HG02763 (cell line): ENCODE data around the gene LCLAT1.
"Not testable (repeated sequence)": the region's sequence is repeated elsewhere in the genome, so short reads cannot be mapped to it uniquely, and the experiment has no call there.

Source experiments
- ATAC-seq: cut with Tn5 transposase; IDR thresholded peaks from one replicate; pipeline ENCODE4 v1.9.1; 2021; ENCODE audit warnings: mild to moderate bottlenecking, moderate library complexity; ENCODE audit not compliant: unreplicated experiment

LCLAT1 gene

GRCh38 chr2:30582521-30582920 is 135.5 kb downstream of the LCLAT1 start:
- no peak for ATAC-seq

DNA sequence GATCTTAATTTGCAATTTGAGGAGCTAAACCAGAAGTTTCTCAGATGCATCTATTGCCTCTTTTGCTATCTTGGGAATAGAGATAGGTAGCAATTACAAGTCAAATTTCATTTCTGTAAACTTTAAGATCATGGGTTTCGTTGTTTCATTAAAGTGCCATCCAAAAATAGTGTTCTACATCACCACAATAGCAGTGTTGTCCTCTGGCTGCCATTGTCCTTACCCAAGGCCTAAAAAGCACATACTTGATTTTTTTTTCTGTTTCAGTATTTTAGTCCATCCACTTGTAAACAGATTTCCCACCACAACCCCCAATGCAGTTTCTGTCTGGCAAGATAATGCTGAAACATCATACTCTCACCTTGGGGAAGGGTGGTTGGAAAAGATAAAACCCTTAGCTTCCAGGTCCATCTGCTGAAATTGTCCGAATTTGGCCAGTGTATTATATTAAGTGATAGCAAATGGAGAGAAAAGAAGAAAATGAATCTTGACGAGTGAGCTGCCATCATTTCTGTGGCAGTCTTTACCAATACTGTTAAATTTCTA is 136.2 kb downstream of the LCLAT1 start:
- ATAC-seq: no peak

- ATAC-seq: no peak
Measured at GRCh38 chr2:30584116-30584515, 137.1 kb downstream of the LCLAT1 start.

- ATAC-seq: no peak
Measured at GRCh38 chr2:30588994-30589393, 141.9 kb downstream of the LCLAT1 start.

- no peak for ATAC-seq
Measured at GRCh38 chr2:30590407-30590806, 143.4 kb downstream of the LCLAT1 start.

DNA sequence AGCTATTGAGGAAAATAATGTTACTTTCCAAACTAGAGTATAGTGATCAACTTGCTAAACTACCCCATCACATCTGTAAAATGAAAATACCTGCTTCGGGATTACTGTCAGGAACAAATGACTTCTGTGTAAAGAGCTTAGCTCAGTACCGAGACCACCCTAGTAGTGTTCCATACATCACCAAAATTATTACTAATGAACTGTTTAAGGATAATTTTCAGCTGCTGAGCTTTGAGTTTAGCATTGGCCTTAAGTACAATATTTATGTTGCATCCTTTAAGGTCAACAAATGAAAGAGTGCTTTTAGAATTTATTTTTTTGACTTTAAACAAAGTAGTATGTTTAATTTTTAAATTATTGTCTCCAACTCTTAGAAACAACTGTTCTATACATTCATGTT is 144.1 kb downstream of the LCLAT1 start:
- ATAC-seq: no peak

- no peak for ATAC-seq
Measured at GRCh38 chr2:30601375-30601774, 154.3 kb downstream of the LCLAT1 start.

GRCh38 chr2:30605197-30605596 is 158.2 kb downstream of the LCLAT1 start:
- ATAC-seq: no peak

DNA sequence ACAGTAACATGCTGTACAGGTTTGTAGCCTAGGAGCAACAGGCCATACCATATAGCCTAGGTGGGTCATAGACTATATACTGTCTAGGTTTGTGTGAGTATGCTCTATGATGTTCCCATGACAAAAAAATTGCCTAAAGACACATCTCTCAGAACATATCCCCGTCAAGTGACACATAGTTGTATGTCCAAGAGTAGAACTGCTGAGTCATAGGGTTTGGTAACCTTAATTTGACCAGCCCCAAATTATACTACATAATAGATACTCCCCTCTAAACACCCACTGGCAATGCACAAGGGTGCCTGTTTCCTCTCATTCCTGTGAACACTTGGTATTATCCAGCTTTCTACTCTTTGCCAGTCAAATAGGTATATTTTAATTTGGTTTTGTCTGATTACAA is 161.6 kb downstream of the LCLAT1 start:
- no peak for ATAC-seq

GRCh38 chr2:30611583-30611982 is 164.5 kb downstream of the LCLAT1 start:
- no peak for ATAC-seq

DNA sequence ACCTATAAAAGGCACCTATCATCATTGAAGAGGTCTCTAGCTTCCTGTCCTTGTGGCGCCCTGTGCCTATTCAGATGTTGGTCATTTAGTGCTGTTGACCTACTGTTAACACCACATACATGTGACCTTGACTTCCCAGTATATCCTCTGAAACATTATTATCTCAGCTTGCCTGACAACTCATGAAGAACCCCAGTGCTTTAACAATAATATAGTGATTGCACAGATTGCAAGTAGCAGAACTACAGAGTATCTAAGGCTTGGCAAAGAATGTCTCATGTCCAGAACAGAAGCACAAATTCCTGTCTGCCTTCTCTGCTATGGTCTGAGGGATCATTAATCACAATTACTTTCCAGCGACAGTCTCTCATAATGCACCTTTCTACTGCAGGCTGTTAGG is 165.3 kb downstream of the LCLAT1 start:
- no peak for ATAC-seq

- ATAC-seq: no peak
Measured at GRCh38 chr2:30613001-30613400, 166.0 kb downstream of the LCLAT1 start.

DNA sequence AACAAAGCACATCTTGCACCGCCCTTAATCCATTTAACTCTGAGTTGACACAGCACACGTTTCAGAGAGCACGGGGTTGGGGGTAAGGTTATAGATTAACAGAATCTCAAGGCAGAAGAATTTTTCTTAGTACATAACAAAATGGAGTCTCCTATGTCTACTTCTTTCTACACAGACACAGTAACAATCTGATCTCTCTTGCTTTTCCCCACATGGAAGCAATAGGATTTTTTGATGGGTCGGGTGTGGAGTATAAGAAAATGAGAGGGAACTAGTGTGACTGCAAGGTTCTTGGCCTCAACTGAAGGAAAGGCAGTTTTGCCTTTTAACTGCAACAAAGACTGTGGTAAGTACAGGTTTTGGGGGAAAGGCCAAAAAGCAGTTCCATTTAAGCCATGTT is 167.2 kb downstream of the LCLAT1 start:
- not testable (repeated sequence) for ATAC-seq

GRCh38 chr2:30615926-30616325 is 168.9 kb downstream of the LCLAT1 start:
- no peak for ATAC-seq

- ATAC-seq: no peak
Measured at GRCh38 chr2:30620102-30620501, 173.1 kb downstream of the LCLAT1 start.

GRCh38 chr2:30621836-30622235 is 174.8 kb downstream of the LCLAT1 start:
- ATAC-seq: no peak

- no peak for ATAC-seq
Measured at GRCh38 chr2:30622452-30622851, 175.4 kb downstream of the LCLAT1 start.

- ATAC-seq: no peak
Measured at GRCh38 chr2:30625276-30625675, 178.2 kb downstream of the LCLAT1 start.

GRCh38 chr2:30625701-30626100 is 178.7 kb downstream of the LCLAT1 start:
- no peak for ATAC-seq

GRCh38 chr2:30626397-30626796 is 179.4 kb downstream of the LCLAT1 start:
- ATAC-seq: no peak

- ATAC-seq: no peak
Measured at GRCh38 chr2:30627151-30627550, 180.1 kb downstream of the LCLAT1 start.

GRCh38 chr2:30628341-30628740 is 181.3 kb downstream of the LCLAT1 start:
- ATAC-seq: no peak

GRCh38 chr2:30629866-30630265 is 182.8 kb downstream of the LCLAT1 start:
- ATAC-seq: no peak
